ENCODE measurements around the gene NCKAP5.
A peak's percentile ranks its signal among the peaks of the same experiment; 100 is the strongest.

Gene NCKAP5

GRCh38 chr2:133568172-133568571 is at the start of gene NCKAP5:
NCKAP5 (minus strand) TSS chr2:133568463; CDS start chr2:133517526, 50,937 bp downstream.
- Mint-ChIP-seq H3K27ac (peak within 1 kb of the TSS; percentile 83 to 92 (median 85)), H3K27me3 (ENCODE audit: low read depth) (peaks cover 7% of the 10 kb centered on the region)

GRCh38 chr2:133609664-133610063 is 41.4 kb upstream of the NCKAP5 start:
- H3K27me3 Mint-ChIP-seq (ENCODE audit: low read depth) = no peaks in the 10 kb centered on the region
- H3K27ac Mint-ChIP-seq = no peak overlapping the region
- H3K4me3 Mint-ChIP-seq = no peak overlapping the region
- H3K9me3 Mint-ChIP-seq = peaks cover 6% of the 10 kb centered on the region
- H3K36me3 Mint-ChIP-seq (ENCODE audit: low read depth) = no peaks in the 10 kb centered on the region
- no peak for TF ChIP-seq CTCF (IDR thresholded peaks at IDR 0.05; ENCODE audit: unreplicated experiment in 3 of 3)
- no peaks in the 10 kb centered on the region for H3K4me1 Mint-ChIP-seq

More at GRCh38 chr2:133568172-133568571, at the start of gene NCKAP5:
- Mint-ChIP-seq H3K4me1 (peaks cover 52% of the 10 kb centered on the region), H3K9me3 (no peaks in the 10 kb centered on the region), H3K4me3 (peak within 1 kb of the TSS; percentile 85 to 87 (median 86)), H3K36me3 (ENCODE audit: low read depth) (no peaks in the 10 kb centered on the region)
- peak in 2 of 3 experiments; percentile 21 to 23 for TF ChIP-seq CTCF (IDR thresholded peaks at IDR 0.05; ENCODE audit: unreplicated experiment in 3 of 3)

- no peaks in the 10 kb centered on the region for H3K4me1 Mint-ChIP-seq
- TF ChIP-seq CTCF (IDR thresholded peaks at IDR 0.05; ENCODE audit: unreplicated experiment in 3 of 3) = no peak
- H3K27me3 Mint-ChIP-seq (ENCODE audit: low read depth) = peaks cover 4% of the 10 kb centered on the region
- H3K9me3 Mint-ChIP-seq = no peaks in the 10 kb centered on the region
- H3K4me3 Mint-ChIP-seq = no peak overlapping the region
- H3K36me3 Mint-ChIP-seq (ENCODE audit: low read depth) = no peaks in the 10 kb centered on the region
- no peak overlapping the region for H3K27ac Mint-ChIP-seq
Observed at GRCh38 chr2:133608291-133608690, 40.0 kb upstream of the NCKAP5 start.

GRCh38 chr2:133607679-133608078 is 39.4 kb upstream of the NCKAP5 start:
- no peak overlapping the region for H3K4me3 Mint-ChIP-seq
- H3K4me1 Mint-ChIP-seq = peaks cover 1% of the 10 kb centered on the region
- H3K27ac Mint-ChIP-seq = no peak overlapping the region
- H3K9me3 Mint-ChIP-seq = no peaks in the 10 kb centered on the region
- TF ChIP-seq CTCF (IDR thresholded peaks at IDR 0.05; ENCODE audit: unreplicated experiment in 3 of 3) = no peak
- H3K36me3 Mint-ChIP-seq (ENCODE audit: low read depth) = no peaks in the 10 kb centered on the region
- peaks cover 8% of the 10 kb centered on the region for H3K27me3 Mint-ChIP-seq (ENCODE audit: low read depth)

GRCh38 chr2:133606616-133607015 is 38.4 kb upstream of the NCKAP5 start:
- H3K27me3 Mint-ChIP-seq (ENCODE audit: low read depth) = peaks cover 13% of the 10 kb centered on the region
- no peak overlapping the region for H3K4me3 Mint-ChIP-seq
- no peak for TF ChIP-seq CTCF (IDR thresholded peaks at IDR 0.05; ENCODE audit: unreplicated experiment in 3 of 3)
- no peaks in the 10 kb centered on the region for H3K36me3 Mint-ChIP-seq (ENCODE audit: low read depth)
- H3K4me1 Mint-ChIP-seq = peaks cover 10% of the 10 kb centered on the region
- no peaks in the 10 kb centered on the region for H3K9me3 Mint-ChIP-seq
- no peak overlapping the region for H3K27ac Mint-ChIP-seq

GRCh38 chr2:133605766-133606137 is 37.5 kb upstream of the NCKAP5 start:
- Mint-ChIP-seq H3K4me3 (no peak overlapping the region), H3K27ac (no peak overlapping the region), H3K4me1 (peaks cover 10% of the 10 kb centered on the region), H3K36me3 (ENCODE audit: low read depth) (no peaks in the 10 kb centered on the region), H3K9me3 (no peaks in the 10 kb centered on the region), H3K27me3 (ENCODE audit: low read depth) (peaks cover 17% of the 10 kb centered on the region)
- no peak for TF ChIP-seq CTCF (IDR thresholded peaks at IDR 0.05; ENCODE audit: unreplicated experiment in 3 of 3)

Measured in nephron (organoid).